SJCRH30 (cell line): ENCODE results near the gene ALPI. TPM values are rescaled to one million over a fixed set of nuclear protein-coding genes. Genes with fewer than 3 reads are reported as not detected.

Experiments
- DNase-seq, 2 experiments: peaks; one replicate each; pipeline ENCODE4 v3.0.0-alpha.2; 2015 to 2020
- H3K27ac ChIP-seq: fragments of 250-450 bp; sonication (Bioruptor Pico); 2 replicates; pipeline ENCODE4 v1.5.1; 2020; ENCODE audit warnings: mild to moderate bottlenecking, moderate library complexity
- H3K27me3 ChIP-seq: fragments of 250-450 bp; sonication (Bioruptor Pico); 2 replicates; pipeline ENCODE4 v1.5.1; 2020; ENCODE audit warnings: mild to moderate bottlenecking, moderate library complexity
- H3K36me3 ChIP-seq: fragments of 250-450 bp; sonication (Bioruptor Pico); 2 replicates; pipeline ENCODE4 v1.5.1; 2020; ENCODE audit warnings: mild to moderate bottlenecking, moderate library complexity
- H3K4me1 ChIP-seq: fragments of 250-450 bp; sonication (Bioruptor Pico); 2 replicates; pipeline ENCODE4 v1.5.1; 2020; ENCODE audit warnings: mild to moderate bottlenecking, moderate library complexity
- H3K4me3 ChIP-seq: fragments of 250-450 bp; sonication (Bioruptor Pico); 2 replicates; pipeline ENCODE4 v1.5.1; 2020; ENCODE audit warnings: mild to moderate bottlenecking, moderate library complexity
- H3K9me3 ChIP-seq: fragments of 250-450 bp; sonication (Bioruptor Pico); replicated peaks from 2 replicates; pipeline ENCODE4 v1.5.1; 2020; ENCODE audit warnings: mild to moderate bottlenecking, moderate library complexity
- total RNA-seq: library from RNA; depleted of rRNA; stranded (reverse); fragments of >200 nt; shearing (Covaris generic); gene quantifications from 2 replicates; pipeline ENCODE4 v1.2.3, GENCODE V29; 2014

The ALPI gene
- total RNA-seq, 1 experiment from 2014 or later = not detected

DNA sequence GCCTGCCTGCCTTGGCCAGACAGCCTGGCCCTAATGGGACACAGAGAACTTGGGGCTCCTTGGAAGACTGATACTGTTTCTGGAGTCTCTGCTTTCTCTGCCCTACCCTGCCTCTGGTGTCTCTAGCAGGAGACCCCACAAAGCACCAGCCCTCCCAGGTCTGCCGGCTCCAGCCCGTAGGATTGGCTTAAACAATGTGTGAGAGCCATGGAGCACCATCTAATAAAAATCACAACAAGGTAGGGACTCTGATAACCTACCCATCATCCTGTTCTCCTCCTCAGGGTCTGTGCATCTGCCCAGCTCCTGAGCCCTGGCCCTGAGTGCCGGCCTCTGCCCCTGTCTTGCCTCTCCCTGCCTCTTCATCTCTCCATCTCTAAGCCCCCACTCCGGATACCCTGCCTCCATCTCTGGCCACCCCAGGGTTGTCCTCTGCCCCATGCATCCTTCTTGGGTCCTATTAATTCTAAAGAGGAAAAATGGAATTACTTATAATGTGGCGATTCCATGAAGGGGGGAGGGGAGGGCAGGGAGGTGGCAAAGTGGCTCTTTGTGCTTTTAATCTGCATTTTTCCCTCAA lies 32.9 kb downstream of the ALPI start:
- H3K4me3 ChIP-seq = no peak overlapping the region
- H3K36me3 ChIP-seq = no peaks in the 10 kb centered on the region
- no peaks in the 10 kb centered on the region for H3K9me3 ChIP-seq
- H3K27me3 ChIP-seq = peaks cover 22% of the 10 kb centered on the region; the same call in 1 of the 2 replicates
- H3K27ac ChIP-seq = no peak overlapping the region
- DNase-seq = no peak
- no peaks in the 10 kb centered on the region for H3K4me1 ChIP-seq

DNA sequence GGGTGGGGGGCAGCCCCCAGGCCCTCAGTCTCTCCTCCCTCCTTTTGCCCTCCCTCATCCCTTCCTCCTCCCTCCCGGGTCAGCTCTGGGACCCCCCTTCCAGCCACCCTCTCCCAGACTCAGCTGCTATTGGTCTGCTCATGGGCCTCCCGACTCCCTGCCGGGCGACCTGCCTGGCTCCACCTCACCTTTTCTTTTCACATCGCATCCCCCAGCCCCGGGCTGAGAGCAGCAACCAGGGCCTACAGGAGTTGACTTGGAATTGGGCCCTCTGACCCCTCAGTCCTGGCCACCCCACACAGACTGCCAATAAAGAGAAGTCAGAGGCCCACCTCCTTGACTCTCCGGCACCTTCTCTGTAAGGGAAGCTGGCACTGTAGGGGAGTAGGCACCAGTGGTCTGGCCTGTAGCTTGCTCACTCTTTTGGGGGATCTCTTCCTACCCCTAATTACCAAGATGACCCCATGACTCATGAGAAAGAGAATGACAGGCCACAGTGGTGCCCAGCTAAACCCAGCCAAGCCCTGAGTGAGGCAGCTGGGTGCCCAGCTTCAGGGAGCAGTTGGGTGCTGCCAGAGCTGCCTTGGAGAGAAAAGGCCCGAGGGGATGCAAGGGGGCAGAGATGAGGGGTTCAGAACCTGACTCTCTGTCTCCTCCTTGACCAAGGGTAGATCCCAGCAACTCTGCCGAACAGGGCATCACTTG lies 33.7 kb downstream of the ALPI start:
- Histone ChIP-seq H3K4me3 (no peak overlapping the region), H3K27me3 (peaks cover 25% of the 10 kb centered on the region), H3K36me3 (no peaks in the 10 kb centered on the region), H3K9me3 (no peaks in the 10 kb centered on the region), H3K4me1 (no peaks in the 10 kb centered on the region), H3K27ac (no peak overlapping the region)
- DNase-seq = no peak

DNA sequence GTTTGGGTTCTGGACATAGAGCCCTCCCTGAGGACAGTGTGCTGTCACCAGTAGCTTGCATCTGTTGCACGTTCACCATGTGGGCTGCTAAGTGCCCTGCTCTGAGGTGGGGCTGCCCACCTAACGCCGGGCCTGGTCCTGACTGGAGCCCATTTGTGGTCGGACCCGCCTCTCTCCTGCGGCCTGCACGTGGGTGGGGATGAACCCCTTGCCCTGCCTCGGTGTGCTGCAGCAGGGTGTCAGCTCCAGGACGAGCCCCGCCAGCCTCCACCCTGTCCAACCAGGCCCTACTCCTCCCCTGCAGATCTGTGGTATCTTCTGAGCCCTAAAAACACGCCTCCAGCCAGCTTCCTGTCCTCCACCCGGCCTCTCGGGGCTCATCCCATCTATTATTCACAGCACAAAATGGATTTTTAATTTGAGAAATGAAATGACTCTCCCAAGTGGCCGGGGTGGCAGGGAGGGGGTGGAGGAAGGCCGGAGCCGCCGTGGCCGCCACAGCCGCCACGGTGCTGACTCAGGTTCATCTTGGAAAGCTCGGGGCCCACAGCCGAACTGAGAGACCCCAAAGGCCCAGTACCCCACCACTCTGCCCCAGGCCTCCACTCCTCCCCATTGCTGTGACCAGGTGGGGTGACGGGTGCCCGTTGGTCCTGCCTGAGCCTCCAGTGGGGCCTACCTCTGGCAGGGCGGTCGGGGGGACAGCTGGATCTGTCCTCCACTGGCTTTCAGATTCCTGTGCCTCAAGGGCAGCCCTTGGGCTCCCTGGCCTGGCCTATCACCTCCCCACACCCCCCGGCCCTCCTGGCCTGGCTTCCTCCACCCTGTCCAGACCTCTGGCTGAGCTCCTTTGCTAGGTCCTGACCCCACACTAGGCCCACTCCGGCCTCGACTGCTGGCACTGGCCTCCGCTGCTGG lies 34.5 kb downstream of the ALPI start:
- peaks cover 28% of the 10 kb centered on the region for H3K27me3 ChIP-seq

DNA sequence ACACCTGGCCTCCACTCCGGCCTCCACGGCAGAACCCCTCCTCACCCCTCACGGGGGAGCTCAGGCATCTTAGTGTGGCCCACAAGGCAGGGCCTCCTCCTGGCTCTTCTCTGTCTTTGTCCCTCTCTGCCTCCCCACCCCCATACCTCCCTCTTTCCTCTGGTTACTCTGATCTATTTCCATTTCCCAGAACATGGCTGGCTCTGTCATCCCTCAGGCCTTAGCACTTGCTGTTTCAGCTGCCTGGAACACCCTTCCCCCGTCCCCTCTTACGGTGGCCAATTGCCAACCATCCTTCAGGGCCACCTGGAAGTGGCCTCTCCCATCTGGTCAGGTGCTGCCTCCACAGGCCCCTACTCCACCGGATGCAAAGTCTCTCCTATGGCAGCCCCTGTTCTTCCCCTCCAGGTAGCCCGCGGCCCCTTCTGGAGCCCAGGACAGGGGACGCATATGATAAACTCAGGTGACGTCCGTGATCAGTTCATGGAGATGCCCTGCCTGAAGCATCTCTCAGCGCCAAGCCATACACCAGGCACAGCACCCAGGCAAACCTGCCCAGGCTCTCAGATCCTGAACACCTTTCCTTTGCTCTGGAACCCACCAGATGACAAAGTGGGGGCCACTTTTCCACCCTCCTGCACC lies 35.3 kb downstream of the ALPI start:
- H3K4me1 ChIP-seq = no peaks in the 10 kb centered on the region
- H3K27ac ChIP-seq = no peak overlapping the region
- no peaks in the 10 kb centered on the region for H3K9me3 ChIP-seq
- peaks cover 30% of the 10 kb centered on the region for H3K27me3 ChIP-seq
- H3K4me3 ChIP-seq = no peak overlapping the region
- no peak for DNase-seq
- H3K36me3 ChIP-seq = no peaks in the 10 kb centered on the region

More for the DNA sequence above, 34.5 kb downstream of the ALPI start:
- Histone ChIP-seq H3K9me3 (no peaks in the 10 kb centered on the region), H3K27ac (no peak overlapping the region), H3K4me1 (no peaks in the 10 kb centered on the region), H3K4me3 (no peak overlapping the region), H3K36me3 (no peaks in the 10 kb centered on the region)
- DNase-seq = no peak

DNA sequence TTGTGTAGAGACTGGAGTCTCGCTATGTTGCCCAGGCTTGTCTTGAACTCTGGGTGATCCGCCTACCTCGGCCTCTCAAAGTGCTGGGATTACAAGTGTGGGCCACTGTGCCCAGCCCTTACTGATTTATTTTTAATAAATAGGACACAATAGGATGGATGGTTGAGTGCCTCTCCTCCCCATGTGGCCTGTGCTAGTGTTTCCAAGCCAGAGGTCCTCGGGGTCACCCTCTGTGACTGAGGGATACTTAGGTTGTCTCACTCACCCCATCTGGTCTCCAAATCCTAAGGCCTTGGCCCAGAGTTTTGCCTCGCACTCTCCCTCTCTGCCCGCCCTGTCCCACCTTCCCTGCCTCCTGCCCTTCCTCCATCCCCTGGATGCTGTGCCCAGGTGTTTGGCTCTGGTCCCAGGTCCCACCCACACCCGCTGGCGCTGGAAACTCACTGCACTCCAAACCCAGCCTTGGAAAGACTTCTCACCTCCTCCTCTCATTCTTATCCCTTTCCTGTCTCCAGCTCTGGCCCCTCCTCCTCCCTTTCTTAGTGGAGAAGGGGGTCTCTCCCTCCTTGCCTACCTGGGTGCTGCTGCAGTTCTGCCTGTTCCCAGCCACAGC lies 36.4 kb downstream of the ALPI start:
- Histone ChIP-seq H3K4me3 (no peak overlapping the region), H3K36me3 (no peaks in the 10 kb centered on the region), H3K27ac (no peak overlapping the region), H3K4me1 (no peaks in the 10 kb centered on the region), H3K27me3 (peaks cover 32% of the 10 kb centered on the region), H3K9me3 (no peaks in the 10 kb centered on the region)
- no peak for DNase-seq

DNA sequence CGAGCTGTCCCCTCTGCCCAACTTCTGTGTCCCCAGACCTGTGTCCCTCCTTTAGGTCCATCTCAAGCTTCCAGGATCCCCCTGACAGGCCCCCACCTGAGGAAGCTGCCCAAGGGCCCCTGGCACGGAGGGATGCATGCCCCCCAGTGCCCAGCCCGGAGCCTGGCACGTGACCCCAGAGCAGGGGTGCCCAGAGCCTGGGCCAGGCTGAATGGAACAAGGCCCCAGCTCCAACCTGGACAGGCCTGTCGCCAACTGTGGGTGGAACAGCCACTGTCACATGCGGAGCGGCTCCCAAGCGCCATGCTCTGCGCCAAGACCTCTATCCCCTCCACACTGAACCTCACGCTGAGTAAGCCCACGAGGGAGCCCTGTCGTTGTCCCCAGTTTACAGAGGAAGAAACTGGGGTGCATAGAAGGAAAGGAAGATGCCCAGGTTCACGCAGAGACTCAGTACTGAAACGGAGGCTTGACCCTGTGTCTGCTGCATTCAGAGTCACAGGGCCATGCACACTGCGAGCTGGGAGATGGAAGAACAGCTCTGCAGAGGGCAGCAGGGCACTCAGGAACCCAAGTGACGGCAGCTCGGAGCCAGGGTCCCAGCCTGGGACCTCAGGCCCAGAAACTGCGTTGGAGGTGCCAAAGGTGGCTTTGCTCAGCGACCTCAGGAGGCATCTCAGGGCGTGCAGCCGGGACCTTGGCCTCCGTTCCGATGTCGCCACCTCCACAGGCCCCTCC lies 37.2 kb downstream of the ALPI start:
- Histone ChIP-seq H3K27ac (no peak overlapping the region), H3K36me3 (no peaks in the 10 kb centered on the region), H3K9me3 (no peaks in the 10 kb centered on the region), H3K27me3 (peaks cover 32% of the 10 kb centered on the region), H3K4me1 (no peaks in the 10 kb centered on the region), H3K4me3 (no peak overlapping the region)
- no peak for DNase-seq

DNA sequence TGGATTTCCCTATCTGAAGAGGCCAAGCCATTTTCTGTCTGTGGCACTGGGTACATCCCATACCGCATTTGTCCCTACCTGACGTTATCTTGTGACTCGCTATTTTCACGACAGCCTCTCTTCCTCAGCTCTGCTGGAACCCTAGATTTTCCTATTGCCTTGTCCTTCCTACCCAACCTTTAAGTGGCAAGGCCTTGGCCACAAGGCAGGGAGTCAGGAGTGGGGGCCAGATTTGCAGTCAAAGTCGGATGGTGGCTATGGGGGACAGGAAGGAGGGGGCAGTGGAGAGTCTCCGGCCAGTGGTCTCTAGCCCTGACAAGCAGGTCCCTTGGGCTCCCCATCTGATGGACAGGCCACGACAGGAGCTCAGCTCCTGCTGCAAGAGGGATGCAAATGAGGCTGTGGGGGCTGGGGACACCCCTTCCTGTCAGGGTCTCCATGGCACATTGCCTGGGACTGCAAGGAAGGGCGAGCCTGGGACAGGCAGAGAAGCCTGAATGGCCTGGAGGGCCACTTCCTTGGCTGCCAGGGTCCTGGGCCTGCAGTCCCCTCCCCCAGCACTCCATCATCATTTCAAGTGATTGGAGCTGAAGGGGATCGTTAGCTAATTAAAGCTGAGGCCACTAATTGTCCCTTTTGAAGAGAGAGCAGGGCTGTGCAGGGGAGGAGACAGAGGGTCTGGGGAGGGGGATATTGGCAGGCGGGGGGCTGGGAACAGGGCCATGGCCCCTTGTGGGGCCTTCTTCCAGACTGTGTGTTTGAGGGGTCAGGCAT lies 37.9 kb downstream of the ALPI start:
- no peaks in the 10 kb centered on the region for H3K36me3 ChIP-seq
- H3K9me3 ChIP-seq = no peaks in the 10 kb centered on the region
- DNase-seq = no peak
- H3K4me3 ChIP-seq = no peak overlapping the region
- H3K27me3 ChIP-seq = peaks cover 32% of the 10 kb centered on the region
- H3K4me1 ChIP-seq = no peaks in the 10 kb centered on the region
- H3K27ac ChIP-seq = no peak overlapping the region

DNA sequence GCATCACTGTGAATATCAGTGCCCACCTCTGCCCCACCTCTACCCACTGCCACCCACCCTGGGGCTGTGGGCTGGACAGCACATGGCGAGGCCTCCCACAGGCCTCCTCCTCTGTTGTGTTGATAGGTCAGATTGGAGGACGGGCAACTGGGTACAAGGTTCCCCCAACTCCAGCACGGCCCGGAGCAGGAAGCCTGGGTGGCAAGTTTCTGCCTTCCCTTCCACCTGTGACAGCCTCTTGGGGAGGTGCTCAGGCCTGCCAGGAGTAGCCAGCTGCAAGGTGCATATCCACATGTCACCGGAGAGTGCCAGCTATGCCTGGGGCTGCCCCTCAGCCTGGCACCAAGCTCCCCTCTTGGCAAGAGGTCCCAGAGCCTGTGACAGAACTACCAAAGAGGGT lies 38.6 kb downstream of the ALPI start:
- Histone ChIP-seq H3K36me3 (no peaks in the 10 kb centered on the region), H3K9me3 (no peaks in the 10 kb centered on the region), H3K27ac (no peak overlapping the region), H3K4me1 (no peaks in the 10 kb centered on the region), H3K4me3 (no peak overlapping the region), H3K27me3 (peaks cover 32% of the 10 kb centered on the region)
- no peak for DNase-seq

DNA sequence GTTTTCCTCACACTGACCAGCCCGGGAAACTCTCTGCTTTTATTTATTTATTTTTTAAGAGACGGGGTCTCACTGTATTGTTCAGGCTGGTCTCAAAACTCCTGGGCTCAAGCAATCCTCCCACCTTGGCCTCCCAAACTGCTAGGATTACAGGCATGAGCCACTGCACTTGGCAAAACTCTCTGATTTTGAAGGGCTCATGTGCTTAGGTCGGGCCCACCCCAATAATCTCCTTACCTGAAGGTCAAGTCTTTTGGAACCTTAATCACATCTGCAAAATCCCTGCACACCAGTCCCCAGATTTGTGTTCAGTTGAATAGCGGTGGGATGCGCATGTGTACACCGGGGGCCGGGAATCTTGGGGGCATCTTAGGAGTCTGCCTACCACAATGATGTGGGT lies 39.3 kb downstream of the ALPI start:
- H3K4me3 ChIP-seq = no peak overlapping the region
- no peaks in the 10 kb centered on the region for H3K36me3 ChIP-seq
- H3K9me3 ChIP-seq = no peaks in the 10 kb centered on the region
- peaks cover 24% of the 10 kb centered on the region for H3K27me3 ChIP-seq
- H3K4me1 ChIP-seq = no peaks in the 10 kb centered on the region
- H3K27ac ChIP-seq = no peak overlapping the region
- no peak for DNase-seq

DNA sequence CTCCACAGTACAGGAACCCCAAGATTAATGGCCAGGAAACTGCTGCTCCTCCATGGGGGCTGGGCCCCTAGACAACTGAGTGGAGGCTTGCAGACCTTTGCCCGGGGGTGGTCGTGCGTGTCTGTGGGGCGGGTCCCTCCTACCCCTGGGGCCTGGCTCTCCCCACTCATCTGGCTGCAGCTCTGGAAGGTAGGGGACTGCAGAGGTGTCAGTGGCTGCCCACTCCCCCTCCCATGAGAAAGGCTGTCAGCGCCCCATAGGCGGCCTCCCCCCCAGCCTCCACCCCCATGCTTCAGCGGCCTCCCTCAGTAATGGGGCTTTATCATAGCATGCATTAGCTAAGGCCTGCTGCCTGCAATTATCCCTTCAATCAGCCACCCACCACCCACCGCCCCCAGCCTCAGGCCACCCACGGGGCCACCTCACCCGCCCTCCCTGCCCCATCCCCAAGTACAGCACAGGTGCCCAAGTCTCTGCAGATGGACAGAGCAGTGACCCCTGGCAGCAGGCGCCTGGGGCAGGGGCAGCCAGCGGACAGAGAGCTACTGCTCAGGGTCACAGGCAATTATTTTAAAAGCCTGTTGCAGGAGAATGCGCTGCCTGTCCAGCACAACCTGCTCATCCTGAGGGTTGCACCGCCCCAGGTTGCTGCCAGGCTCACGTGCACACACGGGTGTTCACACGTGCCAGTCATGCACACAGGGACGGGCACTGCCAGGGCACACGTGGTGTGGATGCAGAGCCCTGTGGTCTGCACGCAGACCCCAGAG lies 40.7 kb downstream of the ALPI start:
- Histone ChIP-seq H3K4me1 (no peaks in the 10 kb centered on the region), H3K4me3 (no peak overlapping the region), H3K9me3 (no peaks in the 10 kb centered on the region), H3K27ac (no peak overlapping the region), H3K36me3 (no peaks in the 10 kb centered on the region), H3K27me3 (peaks cover 21% of the 10 kb centered on the region)
- DNase-seq = no peak

DNA sequence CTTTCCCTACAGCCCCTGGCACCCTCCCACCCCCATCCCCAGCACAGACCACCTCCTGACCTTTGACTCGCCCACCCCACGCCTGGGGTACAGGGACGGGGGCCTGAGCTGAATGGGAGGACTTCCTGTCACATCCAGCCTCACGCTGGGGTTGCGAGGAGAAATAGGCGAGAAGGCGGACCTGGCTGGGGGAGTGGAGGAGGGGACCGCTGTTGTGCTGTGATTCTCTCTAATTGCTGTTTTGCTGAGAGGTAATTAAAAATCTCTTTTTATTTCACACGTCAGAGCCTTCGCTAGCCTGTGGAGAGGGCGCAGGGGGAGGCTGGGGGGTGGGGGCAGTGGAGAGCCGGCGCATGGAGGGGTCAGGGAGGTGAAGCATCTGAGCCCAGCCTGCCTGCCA lies 41.4 kb downstream of the ALPI start:
- Histone ChIP-seq H3K4me1 (no peaks in the 10 kb centered on the region), H3K27me3 (peaks cover 21% of the 10 kb centered on the region), H3K36me3 (no peaks in the 10 kb centered on the region), H3K4me3 (no peak overlapping the region), H3K9me3 (no peaks in the 10 kb centered on the region), H3K27ac (no peak overlapping the region)
- no peak for DNase-seq

DNA sequence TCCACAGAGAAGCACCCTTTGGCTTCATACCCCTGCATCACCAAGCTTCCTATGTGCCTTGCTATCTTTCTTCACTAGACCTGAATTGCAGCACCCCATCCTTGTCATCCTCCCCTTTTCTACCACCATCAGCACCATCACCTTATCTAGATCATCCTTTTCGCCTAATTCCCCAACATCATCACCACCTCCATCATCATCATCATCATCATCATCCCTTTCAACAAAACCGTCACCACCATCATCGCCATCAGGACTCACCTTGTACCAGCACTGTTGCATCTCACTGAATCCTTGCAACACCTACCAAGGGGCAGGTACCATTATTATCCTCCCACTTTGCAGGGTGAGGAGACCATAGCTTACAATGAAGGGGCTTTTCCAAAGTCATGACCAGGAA lies 42.5 kb downstream of the ALPI start:
- H3K36me3 ChIP-seq = no peaks in the 10 kb centered on the region
- H3K9me3 ChIP-seq = no peaks in the 10 kb centered on the region
- H3K27ac ChIP-seq = no peak overlapping the region
- no peak for DNase-seq
- no peaks in the 10 kb centered on the region; the same call in 1 of the 2 replicates for H3K4me1 ChIP-seq
- peaks cover 19% of the 10 kb centered on the region for H3K27me3 ChIP-seq
- no peak overlapping the region for H3K4me3 ChIP-seq

DNA sequence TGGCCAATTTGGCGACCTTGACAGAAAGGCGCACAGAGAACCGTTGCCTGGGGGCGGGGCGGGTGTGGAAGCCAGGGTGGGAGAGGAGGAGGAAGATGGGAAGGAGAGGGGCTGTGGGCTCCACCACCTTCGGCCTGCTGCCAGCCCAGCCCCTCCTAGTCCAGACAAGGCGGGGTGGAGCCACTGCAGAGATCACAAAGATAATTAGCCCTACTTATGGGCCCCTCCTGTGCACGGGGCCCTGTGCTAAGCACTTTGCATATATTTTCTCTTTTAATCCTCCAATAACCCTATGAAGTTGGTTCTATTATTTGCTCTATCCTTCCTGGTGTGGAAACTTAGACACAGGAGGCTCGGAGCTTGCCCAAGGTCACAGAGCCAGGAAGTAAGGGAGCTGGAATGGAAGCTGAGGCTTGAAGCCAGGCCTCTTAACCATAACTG lies 45.4 kb downstream of the ALPI start:
- DNase-seq = no peak
- Histone ChIP-seq H3K4me3 (no peak overlapping the region), H3K4me1 (peaks cover 11% of the 10 kb centered on the region; the same call in 1 of the 2 replicates), H3K36me3 (no peaks in the 10 kb centered on the region), H3K9me3 (no peaks in the 10 kb centered on the region), H3K27me3 (peaks cover 40% of the 10 kb centered on the region), H3K27ac (no peak overlapping the region)
